HEK293T (cell line): Measurements from ENCODE around the gene ACBD3.
A peak's percentile ranks its signal among the peaks of the same experiment; 100 is the strongest.

ENCODE experiments used
- CTCF ChIA-PET: fragments of 350-600 bp; formaldehyde crosslinking; extraction: SDS; loops from one replicate; lab custom pipeline; 2021; ENCODE audit warnings: antibody characterized with exemption, inconsistent platforms; lab: Yijun Ruan, JAX
- POLR2A ChIA-PET: fragments of 350-600 bp; formaldehyde crosslinking; extraction: SDS; loops from one replicate; lab custom pipeline; 2020; ENCODE audit warnings: antibody characterized with exemption, inconsistent platforms; lab: Yijun Ruan, JAX
- DNase-seq: peaks from one replicate; pipeline ENCODE4 v3.0.0; 2012; ENCODE audit warnings: mixed read lengths; ENCODE audit errors: extremely low spot score
- ARNT ChIP-seq: fragments of 450-650 bp; IDR thresholded peaks from 2 replicates; pipeline ENCODE4 v1.6.1; 2017; ENCODE audit warnings: mild to moderate bottlenecking
- BHLHE40 ChIP-seq: fragments of 450-650 bp; IDR thresholded peaks from 2 replicates; pipeline ENCODE4 v1.6.1; 2016; ENCODE audit warnings: mild to moderate bottlenecking, moderate library complexity, borderline replicate concordance
- CTBP1 ChIP-seq: fragments of 450-650 bp; IDR thresholded peaks from 2 replicates; pipeline ENCODE4 v1.6.1; 2016; ENCODE audit warnings: borderline replicate concordance
- ELF4 ChIP-seq: fragments of 450-650 bp; IDR thresholded peaks from 2 replicates; pipeline ENCODE4 v1.6.1; 2017; ENCODE audit warnings: antibody characterized with exemption
- FOXA1 ChIP-seq: fragments of 450-650 bp; IDR thresholded peaks from 2 replicates; pipeline ENCODE4 v1.6.1; 2016; ENCODE audit warnings: mild to moderate bottlenecking
- FOXK2 ChIP-seq: fragments of 450-650 bp; IDR thresholded peaks from 2 replicates; pipeline ENCODE4 v1.6.1; 2016; ENCODE audit warnings: mild to moderate bottlenecking
- FOXM1 ChIP-seq: fragments of 450-650 bp; IDR thresholded peaks from 2 replicates; pipeline ENCODE4 v1.6.1; 2017; ENCODE audit warnings: mild to moderate bottlenecking, borderline replicate concordance
- HDGF ChIP-seq: fragments of 450-650 bp; IDR thresholded peaks from 2 replicates; pipeline ENCODE4 v1.6.1; 2017; ENCODE audit warnings: antibody characterized with exemption, borderline replicate concordance
- L3MBTL2 ChIP-seq: fragments of 450-650 bp; conservative IDR thresholded peaks from 2 replicates; pipeline ENCODE4 v1.6.1; 2016; ENCODE audit warnings: mild to moderate bottlenecking
- LEF1 ChIP-seq: fragments of 450-650 bp; IDR thresholded peaks from 2 replicates; pipeline ENCODE4 v1.6.1; 2017; ENCODE audit warnings: mild to moderate bottlenecking, borderline replicate concordance
- NFRKB ChIP-seq: fragments of 450-650 bp; IDR thresholded peaks from 2 replicates; pipeline ENCODE4 v1.6.1; 2016; ENCODE audit warnings: mild to moderate bottlenecking, moderate library complexity
- SP1 ChIP-seq: fragments of 450-650 bp; IDR thresholded peaks from 2 replicates; pipeline ENCODE4 v1.6.1; 2017
- SUZ12 ChIP-seq: fragments of 450-650 bp; IDR thresholded peaks from 2 replicates; pipeline ENCODE4 v1.6.1; 2016; ENCODE audit warnings: mild to moderate bottlenecking
- TARDBP ChIP-seq: fragments of 450-650 bp; IDR thresholded peaks from 2 replicates; pipeline ENCODE4 v1.6.1; 2016
- ZNF384 ChIP-seq: fragments of 450-650 bp; IDR thresholded peaks from 2 replicates; pipeline ENCODE4 v1.6.1; 2016
- TF ChIP-seq, protein P1 (sequence below): fragments of 450-650 bp; IDR thresholded peaks from 2 replicates; pipeline ENCODE4 v1.6.1; 2016

Gene ACBD3

DNA sequence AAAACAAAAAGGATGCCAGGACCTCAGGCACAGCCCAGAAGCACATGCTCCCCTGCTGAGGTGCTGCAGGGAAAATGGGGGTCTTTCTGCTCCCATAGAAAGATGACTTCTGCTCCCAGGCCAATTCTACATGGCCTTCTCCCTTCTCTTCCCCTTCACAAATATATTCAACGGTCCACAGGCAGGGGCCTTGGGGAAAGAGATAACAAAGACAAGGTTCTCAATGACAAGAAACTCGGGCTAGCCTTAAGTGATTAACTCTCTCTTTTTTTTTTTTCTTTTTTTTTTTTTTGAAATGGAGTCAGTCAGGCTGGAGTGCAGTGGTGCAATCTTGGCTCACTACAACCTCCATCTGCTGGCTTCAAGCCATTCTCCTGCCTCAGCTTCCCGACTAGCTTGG, 69.9 kb downstream of the ACBD3 start:
- no peak for TF ChIP-seq L3MBTL2
- TF ChIP-seq FOXA1: no peak
- no peak for TF ChIP-seq SUZ12
- TF ChIP-seq HDGF: no peak
- TF ChIP-seq BHLHE40: no peak
- TF ChIP-seq FOXM1: no peak
- TF ChIP-seq SP1: no peak
- no peak for TF ChIP-seq ARNT
- POLR2A ChIA-PET: interaction anchor here (1.2 to 8.0 kb wide), 2 partner anchors 52 to 54 kb away, joined by 5 to 49 read pairs; partner anchors contain the start of gene H3-3A
- DNase-seq: no peak
- CTCF ChIA-PET: interaction anchor here (0.9 to 1.2 kb wide), 3 partner anchors 9 to 52 kb away, joined by 3 to 9 read pairs (median 6); no protein-coding TSS in a partner anchor

DNA sequence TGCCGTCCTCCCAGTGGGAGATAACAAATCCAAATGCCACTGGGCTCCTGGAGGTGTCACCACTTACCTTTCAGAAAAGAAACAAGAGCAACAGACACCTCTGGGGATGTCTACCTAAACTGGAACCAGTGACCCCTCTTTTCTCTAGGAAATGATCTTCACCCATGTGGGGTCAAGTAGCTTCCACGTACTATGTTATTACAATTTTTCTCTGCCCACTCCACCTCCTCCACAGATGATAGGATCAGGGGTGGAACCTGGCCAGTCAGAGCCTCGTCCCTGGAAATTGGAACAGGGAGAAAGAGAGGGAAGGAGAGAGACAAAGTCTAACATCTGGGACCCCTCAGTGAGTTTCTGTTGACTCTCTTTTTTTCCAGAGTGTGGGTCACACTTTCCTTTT, 73.9 kb downstream of the ACBD3 start:
- TF ChIP-seq LEF1 (no peak), FOXK2 (no peak), SP1 (no peak), ARNT (no peak), CTBP1 (no peak), BHLHE40 (no peak), NFRKB (no peak), TARDBP (no peak), L3MBTL2 (no peak), ZNF384 (no peak), FOXM1 (no peak), ELF4 (no peak), HDGF (no peak), SUZ12 (no peak), FOXA1 (no peak)
- TF ChIP-seq, protein P1, sequence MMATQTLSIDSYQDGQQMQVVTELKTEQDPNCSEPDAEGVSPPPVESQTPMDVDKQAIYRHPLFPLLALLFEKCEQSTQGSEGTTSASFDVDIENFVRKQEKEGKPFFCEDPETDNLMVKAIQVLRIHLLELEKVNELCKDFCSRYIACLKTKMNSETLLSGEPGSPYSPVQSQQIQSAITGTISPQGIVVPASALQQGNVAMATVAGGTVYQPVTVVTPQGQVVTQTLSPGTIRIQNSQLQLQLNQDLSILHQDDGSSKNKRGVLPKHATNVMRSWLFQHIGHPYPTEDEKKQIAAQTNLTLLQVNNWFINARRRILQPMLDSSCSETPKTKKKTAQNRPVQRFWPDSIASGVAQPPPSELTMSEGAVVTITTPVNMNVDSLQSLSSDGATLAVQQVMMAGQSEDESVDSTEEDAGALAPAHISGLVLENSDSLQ: no peak
- DNase-seq: no peak
- ChIA-PET CTCF (interaction anchor here (0.6 to 1.1 kb wide), 2 partner anchors 48 to 1874 kb away, joined by 3 to 5 read pairs; no protein-coding TSS in a partner anchor), POLR2A (interaction anchor here (1.8 to 5.7 kb wide), 3 partner anchors 11 to 50 kb away, joined by 7 to 47 read pairs (median 17); partner anchors contain the start of gene H3-3A)

DNA sequence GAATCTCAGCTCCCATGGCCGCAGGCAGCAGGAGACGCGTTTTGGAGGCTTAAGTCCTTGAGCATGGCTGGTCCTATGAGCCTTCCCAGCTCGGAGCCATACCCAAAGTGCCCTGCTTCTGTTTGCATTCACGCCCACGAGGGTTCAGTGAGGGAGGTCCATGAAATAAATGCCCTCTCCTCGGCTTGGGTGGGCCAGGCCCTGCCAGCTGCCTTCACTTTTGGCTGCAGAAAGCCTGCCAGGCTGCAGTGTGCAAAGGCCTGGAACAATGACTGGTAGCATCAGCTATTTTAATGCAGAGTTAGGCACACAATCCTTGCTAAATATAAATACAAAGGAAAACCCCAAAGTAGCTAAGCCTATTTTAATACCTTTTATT, 74.7 kb downstream of the ACBD3 start:
- ChIA-PET CTCF (interaction anchor here (1.1 to 1.6 kb wide), 2 partner anchors 14 to 47 kb away, joined by 5 to 6 read pairs; no protein-coding TSS in a partner anchor), POLR2A (interaction anchor here (0.7 to 5.7 kb wide), 5 partner anchors 11 to 112 kb away, joined by 3 to 47 read pairs (median 7); partner anchors contain the start of genes H3-3A and SDE2)
- no peak for DNase-seq
- no peak for TF ChIP-seq SUZ12

DNA sequence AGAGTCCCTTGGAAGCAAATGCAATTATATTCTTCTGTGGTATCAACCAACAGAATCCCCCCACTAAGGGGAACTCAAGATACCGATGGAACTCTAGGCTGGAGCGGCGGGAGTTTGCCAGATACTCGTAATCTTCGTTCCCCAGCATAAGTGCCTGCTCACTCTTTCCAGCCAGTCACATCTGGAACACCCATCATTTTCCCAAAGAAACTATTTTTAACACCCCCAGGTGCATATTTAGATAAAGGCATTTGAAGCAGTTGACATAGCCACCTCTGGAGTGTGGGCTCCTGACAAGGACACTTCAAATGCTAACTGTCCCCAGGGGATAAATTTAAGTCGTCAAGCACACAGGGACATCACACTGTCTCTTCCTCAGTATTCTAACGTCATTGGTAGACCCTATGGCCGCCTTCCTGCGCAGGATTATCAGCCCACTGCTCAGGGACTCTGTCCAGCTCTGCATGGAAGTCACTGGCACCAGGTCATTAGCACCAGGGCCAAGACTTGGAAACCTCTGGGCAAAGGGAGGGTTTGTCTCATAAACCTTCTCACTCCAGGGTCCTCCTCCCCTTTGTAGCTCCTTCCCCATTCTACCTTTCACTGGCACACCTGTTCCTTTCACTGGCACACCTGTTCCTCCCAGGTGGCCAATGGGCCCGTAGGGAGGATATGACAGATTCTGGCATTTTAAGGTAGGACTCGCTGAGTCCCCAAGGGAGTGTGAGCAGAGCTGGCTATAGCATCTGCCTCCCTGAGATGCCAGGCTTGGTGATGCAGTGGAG, 75.3 kb downstream of the ACBD3 start:
- TF ChIP-seq ARNT: no peak
- TF ChIP-seq BHLHE40: no peak
- peak; percentile 34; the same call in 1 of the 2 replicates for TF ChIP-seq L3MBTL2
- no peak for TF ChIP-seq CTBP1
- 0 out of 2 replicates have a peak, but pooled peaks have one; percentile 16 for TF ChIP-seq FOXM1
- CTCF ChIA-PET: interaction anchor here (1.1 to 2.7 kb wide), 4 partner anchors 14 to 124 kb away, joined by 5 to 12 read pairs (median 6); no protein-coding TSS in a partner anchor
- POLR2A ChIA-PET: interaction anchor here (0.6 to 5.7 kb wide), 16 partner anchors 10 to 297 kb away, joined by 3 to 47 read pairs (median 4); partner anchors contain the start of genes H3-3A, LIN9 and SDE2
- no peak for DNase-seq

DNA sequence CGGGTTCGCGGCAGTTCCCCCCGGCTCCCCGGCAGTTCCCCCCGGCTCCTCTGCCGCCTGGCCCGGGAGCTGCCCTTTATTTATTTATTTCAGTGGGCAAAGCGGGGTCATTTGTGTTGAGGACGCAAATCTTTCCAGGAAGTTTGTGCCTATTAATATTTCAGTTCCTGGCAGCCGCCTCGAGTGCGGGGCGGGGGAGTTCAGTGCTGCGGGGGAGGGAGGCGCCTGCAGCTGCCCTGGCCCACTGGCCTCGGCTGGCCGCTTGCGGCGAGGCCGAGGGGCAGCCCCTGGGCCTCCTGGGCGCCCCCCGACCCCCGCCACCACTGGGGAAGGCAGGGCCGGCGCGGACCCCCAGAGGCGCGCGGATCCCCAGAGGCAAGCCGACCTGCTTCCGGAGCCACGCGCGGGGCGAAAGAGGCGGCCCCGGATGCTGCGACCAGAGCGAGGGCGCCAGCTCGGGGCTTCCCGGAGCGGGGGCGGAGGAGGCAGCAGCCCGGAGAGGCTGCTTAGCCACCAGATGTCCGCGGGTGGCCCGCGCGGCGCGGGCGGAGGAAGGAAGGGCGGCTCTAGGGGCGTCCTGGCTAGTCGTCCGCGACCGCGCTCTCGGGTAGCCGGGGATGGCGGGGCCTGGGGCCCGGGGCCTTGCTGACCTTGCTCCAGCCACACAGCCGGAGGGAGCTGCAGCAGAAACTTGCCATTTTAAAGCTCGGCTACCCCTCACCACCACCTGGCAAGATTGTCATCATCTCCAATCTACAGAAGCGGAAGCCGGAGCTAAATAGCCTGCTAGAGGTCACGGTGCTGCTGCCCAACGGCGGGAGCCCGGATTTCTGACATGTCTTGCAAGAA, 76.1 kb downstream of the ACBD3 start:
- DNase-seq: peak; percentile 69
- TF ChIP-seq LEF1: no peak; the same call in 1 of the 2 replicates
- no peak for TF ChIP-seq BHLHE40
- no peak for TF ChIP-seq TARDBP
- TF ChIP-seq NFRKB: no peak
- CTCF ChIA-PET: interaction anchor here (1.6 to 2.7 kb wide), 4 partner anchors 15 to 123 kb away, joined by 5 to 12 read pairs (median 7); no protein-coding TSS in a partner anchor
- POLR2A ChIA-PET: interaction anchor here (0.6 to 5.7 kb wide), 20 partner anchors 8 to 298 kb away, joined by 3 to 47 read pairs (median 4); partner anchors contain the start of genes H3-3A, LIN9 and SDE2

DNA sequence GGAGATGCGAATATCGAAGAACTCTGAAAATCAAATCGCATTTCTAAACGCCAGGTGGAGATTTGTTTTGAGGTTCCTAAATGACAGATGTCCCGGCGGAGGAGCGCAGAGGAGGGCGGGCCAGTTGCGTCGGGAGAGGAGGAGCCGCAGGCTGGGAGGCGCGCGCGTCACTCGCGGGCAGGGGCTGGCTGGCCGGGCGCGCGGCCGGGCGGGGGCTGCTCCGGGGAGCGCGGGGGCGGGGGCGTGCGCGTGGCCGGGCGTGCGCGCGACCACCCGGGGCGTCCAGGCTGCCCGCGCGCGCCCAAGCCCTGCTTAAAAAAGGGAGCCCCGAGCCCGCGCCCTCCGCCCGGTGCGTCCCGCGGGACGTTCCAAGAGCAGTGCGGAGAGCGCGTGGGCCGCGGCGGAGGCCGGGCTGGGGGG, 76.7 kb downstream of the ACBD3 start:
- ChIA-PET CTCF (interaction anchor here (0.6 to 2.7 kb wide), 4 partner anchors 16 to 122 kb away, joined by 3 to 12 read pairs (median 6); no protein-coding TSS in a partner anchor), POLR2A (interaction anchor here (0.6 to 5.7 kb wide), 13 partner anchors 8 to 199 kb away, joined by 3 to 47 read pairs (median 5); partner anchors contain the start of genes H3-3A and LIN9)
- peak; percentile 98 for DNase-seq
- TF ChIP-seq FOXM1 (peak; percentile 73), BHLHE40 (no peak), LEF1 (no peak), ARNT (peak; percentile 45; the same call in 1 of the 2 replicates), NFRKB (no peak), HDGF (no peak)
- TF ChIP-seq, protein P1: peak; percentile 85
